ENCODE data around the gene TAB2.

The TAB2 gene

GRCh38 chr6:149317644-149318571 lies at the start of gene TAB2 (continued):
- TF ChIP-seq, protein P1, sequence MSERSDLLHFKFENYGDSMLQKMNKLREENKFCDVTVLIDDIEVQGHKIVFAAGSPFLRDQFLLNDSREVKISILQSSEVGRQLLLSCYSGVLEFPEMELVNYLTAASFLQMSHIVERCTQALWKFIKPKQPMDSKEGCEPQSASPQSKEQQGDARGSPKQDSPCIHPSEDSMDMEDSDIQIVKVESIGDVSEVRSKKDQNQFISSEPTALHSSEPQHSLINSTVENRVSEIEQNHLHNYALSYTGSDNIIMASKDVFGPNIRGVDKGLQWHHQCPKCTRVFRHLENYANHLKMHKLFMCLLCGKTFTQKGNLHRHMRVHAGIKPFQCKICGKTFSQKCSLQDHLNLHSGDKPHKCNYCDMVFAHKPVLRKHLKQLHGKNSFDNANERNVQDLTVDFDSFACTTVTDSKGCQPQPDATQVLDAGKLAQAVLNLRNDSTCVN (tag by site-specific recombination; optimal IDR thresholded peaks at IDR 0.05), result peak; percentile 24
- TF ChIP-seq, protein P2, sequence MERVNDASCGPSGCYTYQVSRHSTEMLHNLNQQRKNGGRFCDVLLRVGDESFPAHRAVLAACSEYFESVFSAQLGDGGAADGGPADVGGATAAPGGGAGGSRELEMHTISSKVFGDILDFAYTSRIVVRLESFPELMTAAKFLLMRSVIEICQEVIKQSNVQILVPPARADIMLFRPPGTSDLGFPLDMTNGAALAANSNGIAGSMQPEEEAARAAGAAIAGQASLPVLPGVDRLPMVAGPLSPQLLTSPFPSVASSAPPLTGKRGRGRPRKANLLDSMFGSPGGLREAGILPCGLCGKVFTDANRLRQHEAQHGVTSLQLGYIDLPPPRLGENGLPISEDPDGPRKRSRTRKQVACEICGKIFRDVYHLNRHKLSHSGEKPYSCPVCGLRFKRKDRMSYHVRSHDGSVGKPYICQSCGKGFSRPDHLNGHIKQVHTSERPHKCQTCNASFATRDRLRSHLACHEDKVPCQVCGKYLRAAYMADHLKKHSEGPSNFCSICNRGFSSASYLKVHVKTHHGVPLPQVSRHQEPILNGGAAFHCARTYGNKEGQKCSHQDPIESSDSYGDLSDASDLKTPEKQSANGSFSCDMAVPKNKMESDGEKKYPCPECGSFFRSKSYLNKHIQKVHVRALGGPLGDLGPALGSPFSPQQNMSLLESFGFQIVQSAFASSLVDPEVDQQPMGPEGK (tag by site-specific recombination; IDR thresholded peaks at IDR 0.05), result peak; percentile 65
- TF ChIP-seq SP3 (tag by site-specific recombination; IDR thresholded peaks at IDR 0.05), result peak; percentile 47
- TF ChIP-seq KLF8 (tag by site-specific recombination; IDR thresholded peaks at IDR 0.05), result peak; percentile 63; the same call in 1 of the 2 replicates
- no peak for TF ChIP-seq ZNF133 (tag by site-specific recombination; IDR thresholded peaks at IDR 0.05)
- TF ChIP-seq ZNF513 (tag by site-specific recombination; IDR thresholded peaks at IDR 0.05), result peak; percentile 68
- TF ChIP-seq ZBTB20 (tag by site-specific recombination; IDR thresholded peaks at IDR 0.05), result peak; percentile 27; the same call in 1 of the 2 replicates
- TF ChIP-seq, protein P3, sequence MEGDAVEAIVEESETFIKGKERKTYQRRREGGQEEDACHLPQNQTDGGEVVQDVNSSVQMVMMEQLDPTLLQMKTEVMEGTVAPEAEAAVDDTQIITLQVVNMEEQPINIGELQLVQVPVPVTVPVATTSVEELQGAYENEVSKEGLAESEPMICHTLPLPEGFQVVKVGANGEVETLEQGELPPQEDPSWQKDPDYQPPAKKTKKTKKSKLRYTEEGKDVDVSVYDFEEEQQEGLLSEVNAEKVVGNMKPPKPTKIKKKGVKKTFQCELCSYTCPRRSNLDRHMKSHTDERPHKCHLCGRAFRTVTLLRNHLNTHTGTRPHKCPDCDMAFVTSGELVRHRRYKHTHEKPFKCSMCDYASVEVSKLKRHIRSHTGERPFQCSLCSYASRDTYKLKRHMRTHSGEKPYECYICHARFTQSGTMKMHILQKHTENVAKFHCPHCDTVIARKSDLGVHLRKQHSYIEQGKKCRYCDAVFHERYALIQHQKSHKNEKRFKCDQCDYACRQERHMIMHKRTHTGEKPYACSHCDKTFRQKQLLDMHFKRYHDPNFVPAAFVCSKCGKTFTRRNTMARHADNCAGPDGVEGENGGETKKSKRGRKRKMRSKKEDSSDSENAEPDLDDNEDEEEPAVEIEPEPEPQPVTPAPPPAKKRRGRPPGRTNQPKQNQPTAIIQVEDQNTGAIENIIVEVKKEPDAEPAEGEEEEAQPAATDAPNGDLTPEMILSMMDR (tag by site-specific recombination; IDR thresholded peaks at IDR 0.05), result 0 out of 2 replicates have a peak, but pooled peaks have one; percentile 14
- TF ChIP-seq ZNF157 (tag by site-specific recombination; IDR thresholded peaks at IDR 0.05), result no peak
- no peak for TF ChIP-seq ZNF10 (tag by site-specific recombination; IDR thresholded peaks at IDR 0.05)
- TF ChIP-seq GLIS2 (tag by site-specific recombination; IDR thresholded peaks at IDR 0.05), result peak; percentile 79; the same call in 1 of the 2 replicates
- no peak for TF ChIP-seq ZFP3 (tag by site-specific recombination; IDR thresholded peaks at IDR 0.05; ENCODE audit: low read depth)
- TF ChIP-seq ZBTB10 (tag by site-specific recombination; IDR thresholded peaks at IDR 0.05), result peak; percentile 81
- TF ChIP-seq ZNF184 (tag by site-specific recombination; IDR thresholded peaks at IDR 0.05), result no peak
- no peak for TF ChIP-seq PRDM10 (tag by site-specific recombination; IDR thresholded peaks at IDR 0.05)
- TF ChIP-seq ZNF629 (tag by site-specific recombination; IDR thresholded peaks at IDR 0.05), result no peak
